H9 (cell line): Measurements from ENCODE around the gene MAEA. TPM values are rescaled to one million over a fixed set of nuclear protein-coding genes. Genes with fewer than 3 reads are reported as not detected.

Experiments used
- DNase-seq: peaks from one replicate; pipeline ENCODE4 v3.0.0-alpha.2; 2017
- H2AFZ ChIP-seq: one replicate; pipeline ENCODE4 v1.6.1; 2013; ENCODE audit warnings: mild to moderate bottlenecking, low read length, control low read depth, moderate library complexity
- H2AK5ac ChIP-seq: 2 replicates; pipeline ENCODE4 v1.6.1; 2013; ENCODE audit warnings: low read length, control low read depth, mixed read lengths; ENCODE audit not compliant: insufficient read length
- H2BK120ac ChIP-seq: one replicate; pipeline ENCODE4 v1.6.1; 2013; ENCODE audit warnings: low read depth, mild to moderate bottlenecking, low read length, control low read depth, inconsistent platforms; ENCODE audit not compliant: poor library complexity, severe bottlenecking
- H2BK12ac ChIP-seq: 2 replicates; pipeline ENCODE4 v1.6.1; 2013; ENCODE audit warnings: low read length, control low read depth, mixed read lengths, low read depth; ENCODE audit not compliant: insufficient read length
- H2BK15ac ChIP-seq: 2 replicates; pipeline ENCODE4 v1.6.1; 2013; ENCODE audit warnings: low read depth, low read length, control low read depth
- H2BK20ac ChIP-seq: one replicate; pipeline ENCODE4 v1.6.1; 2013; ENCODE audit warnings: low read depth, mild to moderate bottlenecking, low read length, control low read depth, inconsistent platforms; ENCODE audit not compliant: poor library complexity, severe bottlenecking
- H2BK5ac ChIP-seq: 2 replicates; pipeline ENCODE4 v1.6.1; 2013; ENCODE audit warnings: low read length, control low read depth, mixed read lengths; ENCODE audit not compliant: insufficient read length
- H3K14ac ChIP-seq: 2 replicates; pipeline ENCODE4 v1.6.1; 2013; ENCODE audit warnings: low read length, control low read depth; ENCODE audit not compliant: insufficient read depth
- H3K18ac ChIP-seq: 2 replicates; pipeline ENCODE4 v1.6.1; 2013; ENCODE audit warnings: low read depth, mild to moderate bottlenecking, mixed read lengths, low read length, control low read depth; ENCODE audit not compliant: insufficient read length
- H3K23ac ChIP-seq: 2 replicates; pipeline ENCODE4 v1.6.1; 2013; ENCODE audit warnings: low read length, control low read depth, mixed read lengths, low read depth; ENCODE audit not compliant: insufficient read length
- H3K23me2 ChIP-seq: 2 replicates; pipeline ENCODE4 v1.6.1; 2013; ENCODE audit warnings: low read depth, mild to moderate bottlenecking, mixed read lengths, low read length, control low read depth; ENCODE audit not compliant: insufficient read length, poor library complexity, severe bottlenecking
- H3K27ac ChIP-seq: 2 replicates; pipeline ENCODE4 v1.5.1; 2013; ENCODE audit warnings: low read length, control low read depth, mixed read lengths, low read depth; ENCODE audit not compliant: insufficient read length
- H3K27me3 ChIP-seq: 2 replicates; pipeline ENCODE4 v1.6.1; 2013; ENCODE audit warnings: low read length, control low read depth, inconsistent platforms; ENCODE audit not compliant: insufficient read depth
- H3K4ac ChIP-seq: 2 replicates; pipeline ENCODE4 v1.6.1; 2013; ENCODE audit warnings: low read depth, mild to moderate bottlenecking, control low read depth, inconsistent platforms, low read length, moderate library complexity
- H3K4me1 ChIP-seq: 2 replicates; pipeline ENCODE4 v1.6.1; 2013; ENCODE audit warnings: low read length, control low read depth, inconsistent platforms; ENCODE audit not compliant: insufficient read depth
- H3K4me2 ChIP-seq: 2 replicates; pipeline ENCODE4 v1.6.1; 2013; ENCODE audit warnings: low read length, control low read depth, mixed read lengths; ENCODE audit not compliant: insufficient read length, insufficient read depth
- H3K56ac ChIP-seq: 2 replicates; pipeline ENCODE4 v1.6.1; 2013; ENCODE audit warnings: low read depth, mild to moderate bottlenecking, mixed read lengths, low read length, control low read depth; ENCODE audit not compliant: insufficient read length
- H3K79me1 ChIP-seq: 2 replicates; pipeline ENCODE4 v1.6.1; 2013; ENCODE audit warnings: low read depth, mild to moderate bottlenecking, moderate library complexity, low read length, control low read depth, inconsistent platforms; ENCODE audit not compliant: insufficient read depth, poor library complexity, severe bottlenecking
- H3K79me2 ChIP-seq: 2 replicates; pipeline ENCODE4 v1.6.1; 2013; ENCODE audit warnings: low read length, control low read depth, inconsistent platforms; ENCODE audit not compliant: insufficient read depth
- H3K9ac ChIP-seq: 2 replicates; pipeline ENCODE4 v1.6.1; 2013; ENCODE audit warnings: low read length, control low read depth, mixed read lengths; ENCODE audit not compliant: insufficient read length; ENCODE audit errors: extremely low read depth
- H3K9me3 ChIP-seq: one replicate; pipeline ENCODE4 v1.6.1; 2013; ENCODE audit warnings: low read depth, low read length, inconsistent platforms; ENCODE audit not compliant: control insufficient read depth
- H3T11ph ChIP-seq: one replicate; pipeline ENCODE4 v1.6.1; 2013; ENCODE audit warnings: mild to moderate bottlenecking, low read length, control low read depth, inconsistent platforms
- H4K20me1 ChIP-seq: one replicate; pipeline ENCODE4 v1.6.1; 2013; ENCODE audit not compliant: control insufficient read depth, insufficient read length, insufficient read depth
- H4K5ac ChIP-seq: 2 replicates; pipeline ENCODE4 v1.6.1; 2013; ENCODE audit warnings: low read depth, mild to moderate bottlenecking, mixed read lengths, low read length, control low read depth; ENCODE audit not compliant: insufficient read length
- H4K8ac ChIP-seq: replicated peaks from 2 replicates; pipeline ENCODE4 v1.6.1; 2013; ENCODE audit warnings: low read length, control low read depth, mixed read lengths, low read depth; ENCODE audit not compliant: insufficient read length
- H4K91ac ChIP-seq: 2 replicates; pipeline ENCODE4 v1.6.1; 2013; ENCODE audit warnings: low read depth, mild to moderate bottlenecking, moderate library complexity, mixed read lengths, low read length, control low read depth; ENCODE audit not compliant: insufficient read length
- H3K27ac Mint-ChIP-seq, 3 experiments: 2 replicates in 2 of 3; 3 replicates in 1 of 3; pipeline ENCODE4 v1.8.0; 2020 to 2021; ENCODE audit warnings: mixed read lengths in 3 of 3, mild to moderate bottlenecking in 1 of 3, moderate library complexity in 1 of 3
- H3K27me3 Mint-ChIP-seq: 2 replicates; pipeline ENCODE4 v1.8.0; 2021; ENCODE audit warnings: low read depth, mild to moderate bottlenecking, moderate library complexity, mixed read lengths
- H3K36me3 Mint-ChIP-seq, 3 experiments: 2 replicates in 2 of 3; 3 replicates in 1 of 3; pipeline ENCODE4 v1.8.0; 2020 to 2021; ENCODE audit warnings: low read depth in 3 of 3, mixed read lengths in 3 of 3; ENCODE audit not compliant: insufficient read depth in 1 of 3
- H3K4me1 Mint-ChIP-seq, 2 experiments: 2 replicates each; pipeline ENCODE4 v1.8.0; 2020; ENCODE audit warnings: mixed read lengths in 2 of 2
- H3K4me3 Mint-ChIP-seq, 2 experiments: 2 replicates in 1 of 2; 3 replicates in 1 of 2; pipeline ENCODE4 v1.8.0; 2020 to 2021; ENCODE audit warnings: mild to moderate bottlenecking in 2 of 2, mixed read lengths in 2 of 2, moderate library complexity in 1 of 2
- H3K9me3 Mint-ChIP-seq, 2 experiments: 2 replicates in 1 of 2; 3 replicates in 1 of 2; pipeline ENCODE4 v1.8.0; 2020; ENCODE audit warnings: mild to moderate bottlenecking in 2 of 2, mixed read lengths in 2 of 2, moderate library complexity in 1 of 2
- WGBS: extraction: QIAGEN DNeasy Blood & Tissue Kit; methylation state at CpG from one replicate; pipeline ENCODE4 v1.1.7; 2013; ENCODE audit warnings: missing lambda C conversion rate, low lambda C conversion rate, mixed read lengths; ENCODE audit not compliant: insufficient read length; ENCODE audit errors: extremely low coverage; 5-methylcytosine and 5-hydroxymethylcytosine counted together
- total RNA-seq: library from RNA; stranded (reverse); gene quantifications from 2 replicates; pipeline ENCODE4 v1.2.1, GENCODE V29; 2021
- TF ChIP-seq, protein P1 (sequence below): fragments of 200-600 bp; sonication (generic); conservative IDR thresholded peaks from 3 replicates; pipeline ENCODE4 v1.8.0; 2021; ENCODE audit warnings: antibody characterized with exemption, mild to moderate bottlenecking

MAEA gene
- total RNA-seq, 1 experiment from 2014 or later: 85.6 TPM

DNA sequence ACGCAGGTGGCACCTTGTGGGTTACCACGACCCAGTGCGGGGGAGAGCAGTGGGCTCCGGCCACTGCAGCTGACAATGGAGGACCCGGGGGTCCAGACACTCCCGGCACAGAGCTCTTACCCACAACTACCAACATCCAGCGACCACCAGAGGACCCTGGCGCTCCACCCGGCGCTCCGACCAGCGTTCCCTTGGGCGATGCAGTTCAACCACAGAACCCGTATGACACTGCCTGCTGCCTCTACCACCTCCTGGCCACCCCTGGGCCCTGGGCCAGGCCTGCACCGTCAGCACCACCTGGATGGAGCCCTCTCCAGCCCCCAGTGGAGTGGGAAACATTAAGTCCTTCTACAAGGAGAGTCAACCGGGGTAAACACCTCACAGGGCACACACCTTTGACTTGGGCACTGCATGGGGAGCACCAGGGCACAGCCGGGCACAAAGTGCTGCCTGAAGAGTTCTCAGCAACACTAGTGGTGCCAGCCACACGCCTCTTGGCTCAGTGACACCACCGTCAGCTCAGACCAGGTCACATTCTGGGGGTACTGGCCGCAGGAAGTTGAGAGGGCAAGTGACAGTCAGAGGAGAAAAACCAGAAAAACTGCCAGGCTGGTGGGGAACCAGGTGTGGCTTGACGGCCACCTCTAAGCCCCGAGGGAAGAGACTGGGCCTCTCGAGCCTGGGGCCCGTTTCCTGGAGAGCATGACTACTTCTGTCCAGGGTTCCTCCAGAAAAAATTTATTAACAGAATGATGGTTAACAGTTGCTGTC, 43.4 kb upstream of the MAEA start:
- peak overlapping the region; percentile 69 to 83 for H3K4me3 Mint-ChIP-seq
- H3K18ac ChIP-seq: no peak overlapping the region
- no peak overlapping the region for H4K8ac ChIP-seq
- peaks cover 12 to 16% of the 10 kb centered on the region in 2 experiments for H3K9me3 Mint-ChIP-seq
- H4K91ac ChIP-seq: no peak overlapping the region
- no peak overlapping the region for H2BK15ac ChIP-seq
- H3T11ph ChIP-seq: no peak overlapping the region
- peaks cover 7 to 11% of the 10 kb centered on the region in 2 experiments; a peak in 3 of 4 replicates for H3K4me1 Mint-ChIP-seq
- H2BK5ac ChIP-seq: no peak overlapping the region
- peaks cover 48% of the 10 kb centered on the region; the same call in 1 of the 2 replicates for H3K79me2 ChIP-seq
- H4K5ac ChIP-seq: no peak overlapping the region
- H3K23me2 ChIP-seq: peaks cover 7% of the 10 kb centered on the region
- no peak overlapping the region for H3K23ac ChIP-seq
- H3K9me3 ChIP-seq: peaks cover 9% of the 10 kb centered on the region
- no peak overlapping the region for H3K9ac ChIP-seq
- H3K27me3 Mint-ChIP-seq: peaks cover 12% of the 10 kb centered on the region
- no peak overlapping the region for H3K56ac ChIP-seq
- peaks cover 16 to 19% (median 17%) of the 10 kb centered on the region in 3 experiments for H3K36me3 Mint-ChIP-seq
- H2BK12ac ChIP-seq: no peak overlapping the region
- no peak overlapping the region for H3K27ac ChIP-seq
- no peak overlapping the region for H2AFZ ChIP-seq
- no peaks in the 10 kb centered on the region for H3K4me1 ChIP-seq
- peaks cover 8% of the 10 kb centered on the region for H3K79me1 ChIP-seq
- no peak overlapping the region for H2BK120ac ChIP-seq
- H3K14ac ChIP-seq: no peak overlapping the region; the same call in 1 of the 2 replicates
- TF ChIP-seq, protein P1, sequence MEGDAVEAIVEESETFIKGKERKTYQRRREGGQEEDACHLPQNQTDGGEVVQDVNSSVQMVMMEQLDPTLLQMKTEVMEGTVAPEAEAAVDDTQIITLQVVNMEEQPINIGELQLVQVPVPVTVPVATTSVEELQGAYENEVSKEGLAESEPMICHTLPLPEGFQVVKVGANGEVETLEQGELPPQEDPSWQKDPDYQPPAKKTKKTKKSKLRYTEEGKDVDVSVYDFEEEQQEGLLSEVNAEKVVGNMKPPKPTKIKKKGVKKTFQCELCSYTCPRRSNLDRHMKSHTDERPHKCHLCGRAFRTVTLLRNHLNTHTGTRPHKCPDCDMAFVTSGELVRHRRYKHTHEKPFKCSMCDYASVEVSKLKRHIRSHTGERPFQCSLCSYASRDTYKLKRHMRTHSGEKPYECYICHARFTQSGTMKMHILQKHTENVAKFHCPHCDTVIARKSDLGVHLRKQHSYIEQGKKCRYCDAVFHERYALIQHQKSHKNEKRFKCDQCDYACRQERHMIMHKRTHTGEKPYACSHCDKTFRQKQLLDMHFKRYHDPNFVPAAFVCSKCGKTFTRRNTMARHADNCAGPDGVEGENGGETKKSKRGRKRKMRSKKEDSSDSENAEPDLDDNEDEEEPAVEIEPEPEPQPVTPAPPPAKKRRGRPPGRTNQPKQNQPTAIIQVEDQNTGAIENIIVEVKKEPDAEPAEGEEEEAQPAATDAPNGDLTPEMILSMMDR: no peak
- H2BK20ac ChIP-seq: no peak overlapping the region
- no peak overlapping the region for H3K4ac ChIP-seq
- no CpG with 5 or more reads among the region's 24 CpGs for WGBS
- no peaks in the 10 kb centered on the region for H3K27me3 ChIP-seq
- H3K4me2 ChIP-seq: no peak overlapping the region
- H2AK5ac ChIP-seq: no peak overlapping the region
- H4K20me1 ChIP-seq: peaks cover 5% of the 10 kb centered on the region
- DNase-seq: peak; percentile 28
- peak overlapping the region in 1 of 3 experiments; percentile 85; a peak in 1 of 7 replicates for H3K27ac Mint-ChIP-seq
